Keratinocyte (primary cell): ENCODE measurements around the gene JADE2. TPM values are rescaled to one million over a fixed set of nuclear protein-coding genes. Genes with fewer than 3 reads are reported as not detected.
A peak's percentile ranks its signal among the peaks of the same experiment; 100 is the strongest.

Experiments
- DNase-seq: peaks from one replicate; pipeline ENCODE4 v3.0.0-alpha.2; 2011; ENCODE audit warnings: low read depth, missing footprints, low spot score
- FAIRE-seq: peaks from 2 replicates; lab custom pipeline; 2011; peaks lifted over from hg19 to GRCh38; lab: Jason Lieb, UNC
- H2AFZ ChIP-seq: 2 replicates; pipeline ENCODE4 v1.6.0; 2012; ENCODE audit warnings: low read length, control low read depth, inconsistent platforms; ENCODE audit not compliant: control insufficient read depth
- H3K27ac ChIP-seq: 2 replicates; pipeline ENCODE4 v1.5.1; 2011; ENCODE audit warnings: low read length; ENCODE audit not compliant: control insufficient read depth, insufficient read depth
- H3K27me3 ChIP-seq: 3 replicates; pipeline ENCODE4 v1.6.0; 2011; ENCODE audit warnings: low read length; ENCODE audit not compliant: control insufficient read depth, insufficient read depth; ENCODE audit errors: extremely low read depth
- H3K36me3 ChIP-seq, 2 experiments: 2 replicates in 1 of 2; 3 replicates in 1 of 2; pipeline ENCODE4 v1.5.1; 2011; ENCODE audit warnings: low read length in 2 of 2, mild to moderate bottlenecking in 1 of 2; ENCODE audit not compliant: control insufficient read depth in 2 of 2, insufficient read depth in 2 of 2; ENCODE audit errors: extremely low read depth in 1 of 2
- H3K4me1 ChIP-seq: 3 replicates; pipeline ENCODE4 v1.5.1; 2011; ENCODE audit warnings: low read length; ENCODE audit not compliant: control insufficient read depth, insufficient read depth; ENCODE audit errors: extremely low read depth
- H3K4me2 ChIP-seq: 3 replicates; pipeline ENCODE4 v1.6.0; 2011; ENCODE audit warnings: low read depth, low read length; ENCODE audit not compliant: control insufficient read depth, insufficient read depth; ENCODE audit errors: extremely low read depth
- H3K4me3 ChIP-seq, 3 experiments: fragments of 200-600 bp in 1 of 3; sonication (generic) in 1 of 3; 2 replicates in 2 of 3; 3 replicates in 1 of 3; pipeline ENCODE4 v1.5.1; 2011 to 2016; ENCODE audit warnings: low read length in 3 of 3, mild to moderate bottlenecking in 3 of 3, control low read depth in 2 of 3, inconsistent platforms in 1 of 3, low read depth in 1 of 3, mixed read lengths in 1 of 3, mixed run types in 1 of 3, moderate library complexity in 1 of 3; ENCODE audit not compliant: control insufficient read depth in 2 of 3, insufficient read depth in 2 of 3; ENCODE audit errors: extremely low read depth in 1 of 3
- H3K79me2 ChIP-seq: 2 replicates; pipeline ENCODE4 v1.6.0; 2012; ENCODE audit warnings: low read length; ENCODE audit not compliant: control insufficient read depth, insufficient read depth
- H3K9ac ChIP-seq: 3 replicates; pipeline ENCODE4 v1.6.0; 2011; ENCODE audit warnings: low read length; ENCODE audit not compliant: control insufficient read depth, insufficient read depth; ENCODE audit errors: extremely low read depth
- H3K9me1 ChIP-seq: 3 replicates; pipeline ENCODE4 v1.6.0; 2011; ENCODE audit warnings: low read length; ENCODE audit not compliant: control insufficient read depth, insufficient read depth; ENCODE audit errors: extremely low read depth
- H3K9me3 ChIP-seq: 2 replicates; pipeline ENCODE4 v1.5.1; 2012; ENCODE audit warnings: low read depth, low read length; ENCODE audit not compliant: control insufficient read depth
- H4K20me1 ChIP-seq: 3 replicates; pipeline ENCODE4 v1.6.0; 2011; ENCODE audit warnings: low read length; ENCODE audit not compliant: control insufficient read depth, insufficient read depth; ENCODE audit errors: extremely low read depth
- CTCF ChIP-seq, 3 experiments: IDR thresholded peaks in 1 of 3; conservative IDR thresholded peaks in 1 of 3; optimal IDR thresholded peaks in 1 of 3; 2 replicates in 2 of 3; 3 replicates in 1 of 3; pipeline versions ENCODE3 to v1.5.1; 2011; ENCODE audit warnings: low read length in 3 of 3, mild to moderate bottlenecking in 3 of 3, moderate library complexity in 2 of 3, control low read depth in 1 of 3, inconsistent platforms in 1 of 3; ENCODE audit not compliant: insufficient read depth in 2 of 3; ENCODE audit errors: extremely low read depth in 1 of 3
- EZH2 ChIP-seq: IDR thresholded peaks from one replicate; pipeline ENCODE4 v1.6.1; 2012; ENCODE audit warnings: inconsistent platforms, mild to moderate bottlenecking, low read length, moderate library complexity
- dilution Hi-C: fragments of 300-500 bp; cut with MboI; formaldehyde crosslinking; loops from one replicate; pipeline ENCODE4 v1.7.0; 2020; ENCODE audit warnings: low sequenced_read_pairs; ENCODE audit not compliant: extremely low pct_ligation_motif_present
- polyA plus RNA-seq, 5 experiments: library from polyadenylated mRNA; depleted of rRNA in 3 of 5; stranded (reverse) in 3 of 5; stranded (forward) in 1 of 5; unstranded in 1 of 5; fragments of >200 nt; gene quantifications; 1 replicate in 1 of 5; 2 replicates in 3 of 5; 3 replicates in 1 of 5; pipeline versions ENCODE4 v1.2.1 to v1.2.3, GENCODE V29; 2011 to 2012; ENCODE audit warnings: missing spikeins in 2 of 5, low read depth in 1 of 5, low replicate concordance in 1 of 5

Gene JADE2
- polyA plus RNA-seq, 1 donor (not counting 4 experiments of a cell fraction or from before 2014, with no cell fraction given): 11.1 TPM

- Histone ChIP-seq H3K9me3 (no peaks in the 10 kb centered on the region), H3K4me1 (peaks cover 19% of the 10 kb centered on the region), H4K20me1 (no peaks in the 10 kb centered on the region), H3K36me3 (no peaks in the 10 kb centered on the region), H3K4me2 (peak overlapping the region; percentile 96), H3K79me2 (peaks cover 39% of the 10 kb centered on the region), H3K27ac (no peak overlapping the region), H3K27me3 (no peaks in the 10 kb centered on the region), H3K9me1 (no peaks in the 10 kb centered on the region), H3K9ac (no peak overlapping the region), H2AFZ (no peak overlapping the region), H3K4me3 (peak overlapping the region in 1 of 3 experiments; percentile 83)
- DNase-seq (no peak), FAIRE-seq (no peak)
- TF ChIP-seq EZH2: no peak
- no peak for TF ChIP-seq CTCF (optimal IDR thresholded peaks at IDR 0.05 in 1 of 3, IDR thresholded peaks at IDR 0.05 in 1 of 3, conservative IDR thresholded peaks at IDR 0.05 in 1 of 3; ENCODE audit: extremely low read depth in 1 of 3, insufficient read depth in 2 of 3, low read length in 3 of 3)
- dilution Hi-C loops: no loop called here
These were observed 3.1 kb downstream of the JADE2 start for GRCh38 chr5:134528556-134528955.

- dilution Hi-C loops: no loop called here
- H3K27ac ChIP-seq: no peak overlapping the region
- H3K4me2 ChIP-seq: no peak overlapping the region
These were observed 4.0 kb downstream of the JADE2 start for GRCh38 chr5:134529460-134529859.

More at GRCh38 chr5:134529460-134529859, 4.0 kb downstream of the JADE2 start:
- no peaks in the 10 kb centered on the region for H4K20me1 ChIP-seq
- no peak overlapping the region for H3K4me3 ChIP-seq
- peaks cover 12% of the 10 kb centered on the region for H3K4me1 ChIP-seq
- FAIRE-seq (no peak), DNase-seq (no peak)
- no peaks in the 10 kb centered on the region for H3K9me1 ChIP-seq
- H3K27me3 ChIP-seq: no peaks in the 10 kb centered on the region
- TF ChIP-seq CTCF (optimal IDR thresholded peaks at IDR 0.05 in 1 of 3, IDR thresholded peaks at IDR 0.05 in 1 of 3, conservative IDR thresholded peaks at IDR 0.05 in 1 of 3; ENCODE audit: extremely low read depth in 1 of 3, insufficient read depth in 2 of 3, low read length in 3 of 3) (no peak), EZH2 (no peak)
- H3K36me3 ChIP-seq: no peaks in the 10 kb centered on the region
- peaks cover 39% of the 10 kb centered on the region for H3K79me2 ChIP-seq
- H3K9me3 ChIP-seq: no peaks in the 10 kb centered on the region
- H3K9ac ChIP-seq: no peak overlapping the region
- H2AFZ ChIP-seq: no peak overlapping the region
